CD4-positive, alpha-beta T cell treated with Interferon alpha-2 for 1 hour (primary cell): ENCODE data around the gene HNRNPAB.
A peak's percentile ranks its signal among the peaks of the same experiment; 100 is the strongest.
"Not testable (repeated sequence)": the region's sequence is repeated elsewhere in the genome, so short reads cannot be mapped to it uniquely, and the experiment has no call there.

Experiments
- DNase-seq, 2 donors: peaks; one replicate each; pipeline ENCODE4 v3.0.0-alpha.2; 2020 to 2022

The HNRNPAB gene

DNA sequence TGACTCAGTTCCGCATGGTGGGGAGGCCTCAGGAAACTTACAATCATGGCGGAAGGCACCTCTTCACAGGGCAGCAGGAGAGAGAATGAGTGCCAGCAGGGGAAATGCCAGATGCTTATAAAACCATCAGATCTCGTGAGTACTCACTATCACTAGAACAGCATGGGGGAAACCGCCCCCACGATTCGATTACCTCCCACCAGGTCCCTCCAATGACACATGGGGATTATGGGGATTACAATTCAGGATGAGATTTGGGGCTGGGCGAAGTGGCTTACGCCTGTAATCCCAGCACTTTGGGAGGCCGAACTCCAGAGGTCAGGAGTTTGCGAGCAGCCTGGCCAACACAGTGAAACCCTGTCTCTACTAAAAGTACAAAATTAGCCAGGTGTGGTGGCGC, 6.2 kb upstream of the HNRNPAB start:
- DNase-seq: not testable (repeated sequence)

DNA sequence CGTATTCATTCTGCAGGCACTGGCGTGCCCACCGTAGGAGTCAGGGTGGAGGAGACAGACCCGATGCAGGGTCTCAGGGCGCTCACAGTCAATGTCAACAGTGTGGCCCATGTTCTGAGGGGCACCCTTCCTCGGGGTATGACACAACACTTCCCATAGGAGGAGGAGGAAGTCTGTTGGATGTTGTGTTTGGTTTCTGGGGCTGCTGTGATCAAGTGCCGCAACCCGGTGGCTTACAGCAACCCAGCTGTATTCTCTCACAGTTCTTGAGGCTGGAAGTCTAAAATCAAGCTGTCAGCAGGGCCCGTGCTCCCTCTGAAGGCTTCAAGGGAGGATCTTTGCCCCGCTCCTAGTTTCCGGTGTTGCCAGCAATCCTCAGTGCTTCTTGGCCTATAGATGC, 5.6 kb upstream of the HNRNPAB start:
- DNase-seq: no peak

GRCh38 chr5:178199581-178200434, 4.5 kb upstream of the HNRNPAB start:
- DNase-seq: no peak

DNA sequence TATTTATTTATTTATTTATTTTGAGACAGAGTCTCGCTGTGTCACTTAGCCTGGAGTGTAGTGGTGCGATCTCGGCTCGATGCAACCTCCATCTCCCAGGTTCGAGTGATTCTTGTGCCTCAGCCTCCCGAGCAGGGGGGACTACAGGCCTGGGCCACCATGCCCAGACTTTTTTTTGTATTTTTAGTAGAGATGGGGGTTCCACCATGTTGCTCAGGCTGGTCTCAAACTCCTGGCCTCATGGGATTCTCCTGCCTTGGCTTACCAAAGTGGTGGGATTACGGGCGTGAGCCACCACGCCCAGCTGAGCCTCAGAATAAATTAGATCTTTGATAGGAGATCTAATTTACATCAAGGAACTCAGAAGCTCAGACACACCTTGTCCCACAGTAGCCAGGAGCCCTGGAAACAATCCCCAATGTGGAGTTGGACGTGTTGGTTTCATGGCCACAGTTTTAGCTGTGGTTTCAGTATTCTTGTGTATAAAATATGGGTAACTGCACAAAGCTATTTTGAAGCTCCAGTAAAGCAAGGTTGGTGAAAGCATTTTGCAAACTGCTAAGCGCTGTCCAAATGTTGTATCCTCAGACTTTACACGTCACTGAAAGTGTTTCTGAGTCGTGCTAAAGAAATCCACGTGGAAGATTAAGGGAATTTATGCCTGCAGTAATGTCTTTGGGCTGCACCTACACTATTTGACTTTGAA, 3.0 kb upstream of the HNRNPAB start:
- DNase-seq: no peak

GRCh38 chr5:178201927-178202235, 2.5 kb upstream of the HNRNPAB start:
- DNase-seq: no peak

DNA sequence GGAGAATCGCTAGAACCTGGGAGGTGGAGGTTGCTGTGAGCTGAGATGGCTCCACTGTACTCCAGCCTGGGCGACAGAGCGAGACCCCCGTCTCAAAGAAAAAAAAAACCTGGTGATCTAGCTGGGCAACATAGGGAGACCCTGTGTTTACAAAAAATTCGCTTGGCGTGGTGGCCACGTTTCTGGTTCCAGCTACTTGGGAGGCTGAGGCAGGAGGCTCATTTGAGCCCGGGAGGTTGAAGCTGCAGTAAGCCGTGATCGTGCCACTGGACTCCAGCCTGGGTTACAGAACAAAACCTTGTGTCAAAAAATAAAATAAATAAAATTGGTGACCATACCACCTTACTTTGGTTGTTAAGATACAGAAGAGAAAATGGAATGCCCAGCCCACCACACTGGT, 1.8 kb upstream of the HNRNPAB start:
- no peak for DNase-seq

- no peak for DNase-seq
Measured at GRCh38 chr5:178203670-178204181, 607 bp upstream of the HNRNPAB start.

GRCh38 chr5:178204935-178205748, 809 bp downstream of the HNRNPAB start:
- peak; percentile 65 to 78 for DNase-seq

DNA sequence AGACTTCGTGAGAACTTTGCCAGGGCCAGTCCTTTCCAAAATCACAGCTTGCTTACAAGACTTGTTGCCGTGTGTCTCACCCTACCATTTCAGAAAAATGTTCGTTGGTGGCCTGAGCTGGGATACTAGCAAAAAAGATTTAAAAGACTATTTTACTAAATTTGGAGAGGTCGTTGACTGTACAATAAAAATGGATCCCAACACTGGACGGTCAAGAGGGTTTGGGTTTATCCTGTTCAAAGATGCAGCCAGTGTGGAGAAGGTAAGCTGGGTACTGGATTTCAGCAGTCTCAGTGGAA, 1.4 kb downstream of the HNRNPAB start:
- DNase-seq: no peak

DNA sequence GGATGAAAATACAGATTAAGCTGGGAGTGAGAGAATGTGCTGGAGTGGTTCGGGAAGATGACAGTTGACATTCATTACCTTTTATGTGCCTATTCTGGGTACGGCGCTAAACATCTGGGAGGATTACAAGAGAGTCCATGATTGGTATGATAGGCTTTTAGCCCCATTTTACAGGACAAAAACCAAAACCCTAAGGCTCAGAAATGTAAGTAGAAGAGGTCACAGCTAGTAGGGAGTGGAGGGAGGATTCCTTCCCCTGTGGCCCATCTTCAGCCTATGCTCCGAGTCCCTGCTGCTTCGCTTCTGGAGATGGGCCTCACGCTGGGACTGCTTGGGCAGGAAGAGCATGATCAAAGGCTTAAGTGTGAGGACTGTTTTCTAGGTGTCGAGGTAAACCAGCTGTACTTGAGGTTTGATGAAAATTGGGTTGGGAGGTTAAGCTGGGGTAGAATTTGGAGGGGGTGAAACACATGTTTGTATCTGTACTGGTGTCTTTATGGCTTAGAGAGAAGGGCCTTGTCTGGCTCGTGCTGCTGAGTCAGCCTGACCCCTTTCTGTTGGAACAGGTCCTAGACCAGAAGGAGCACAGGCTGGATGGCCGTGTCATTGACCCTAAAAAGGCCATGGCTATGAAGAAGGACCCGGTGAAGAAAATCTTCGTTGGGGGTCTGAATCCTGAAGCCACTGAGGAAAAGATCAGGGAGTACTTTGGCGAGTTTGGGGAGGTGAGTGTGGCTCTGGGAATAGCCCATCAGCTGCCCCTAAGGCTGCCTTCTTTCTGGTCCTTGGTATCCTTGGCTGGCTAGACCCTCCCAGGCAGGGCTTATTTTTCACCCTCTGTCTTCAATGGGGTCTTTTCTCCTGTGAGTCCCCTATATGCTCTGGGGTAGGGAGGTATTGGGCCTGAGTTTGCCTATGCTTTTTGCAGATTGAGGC, 2.1 kb downstream of the HNRNPAB start:
- DNase-seq: peak in 1 of 2 donors; percentile 38

GRCh38 chr5:178207183-178207916, 3.0 kb downstream of the HNRNPAB start:
- DNase-seq: no peak

- DNase-seq: no peak
Measured at GRCh38 chr5:178207917-178208280, 3.6 kb downstream of the HNRNPAB start.

DNA sequence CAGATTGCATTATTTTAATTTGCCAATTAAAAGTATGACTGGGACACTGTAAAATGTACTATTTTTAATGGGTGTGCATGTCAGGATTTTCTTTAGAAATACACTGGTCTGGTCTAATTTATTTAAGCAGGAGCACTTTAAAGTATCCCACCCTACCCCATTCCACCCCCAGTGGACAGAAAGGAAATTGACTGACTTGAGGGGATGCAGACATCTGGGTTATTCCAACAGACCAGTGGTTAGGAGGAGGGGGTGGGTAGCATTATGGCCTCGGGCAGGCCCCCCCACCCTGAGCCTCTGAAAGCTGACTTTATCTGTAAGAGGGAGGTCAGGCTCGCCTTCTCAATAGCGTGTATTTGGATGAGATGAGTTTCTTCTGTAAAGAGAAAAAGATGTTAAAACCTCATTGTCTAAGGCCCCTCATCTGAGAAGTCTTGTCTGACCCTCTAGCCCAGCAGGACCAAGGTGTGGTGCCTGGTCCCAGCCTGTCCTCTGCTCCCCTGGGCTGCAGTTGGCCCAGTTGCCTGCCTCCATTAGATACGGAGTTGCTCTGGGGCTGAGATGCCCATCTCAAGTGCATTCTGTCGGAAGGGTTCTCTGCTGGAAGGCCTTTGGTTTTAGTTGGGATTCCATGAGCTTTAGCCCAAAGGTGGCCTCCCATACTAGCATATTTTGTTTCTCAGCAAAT, 4.4 kb downstream of the HNRNPAB start:
- DNase-seq: no peak

- no peak for DNase-seq
Measured at GRCh38 chr5:178209334-178210072, 5.2 kb downstream of the HNRNPAB start.

DNA sequence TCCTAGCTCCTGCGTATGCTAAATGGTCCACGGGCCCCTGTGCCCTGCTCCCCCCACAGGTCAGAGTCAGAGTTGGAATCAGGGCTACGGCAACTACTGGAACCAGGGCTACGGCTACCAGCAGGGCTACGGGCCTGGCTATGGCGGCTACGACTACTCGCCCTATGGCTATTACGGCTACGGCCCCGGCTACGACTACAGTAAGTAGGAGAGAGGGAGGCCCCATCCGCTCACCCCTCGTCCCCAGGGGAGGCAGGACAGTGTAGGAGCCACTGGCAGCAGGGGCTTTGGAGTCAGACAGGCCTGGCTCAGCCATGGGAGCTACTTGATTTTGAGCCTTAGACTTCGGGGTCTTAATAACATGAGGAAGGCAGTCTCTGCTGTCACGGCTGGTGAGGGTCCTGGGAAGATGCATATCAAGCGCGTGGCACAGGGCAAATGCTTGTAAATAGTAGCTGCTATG, 5.8 kb downstream of the HNRNPAB start:
- no peak for DNase-seq

DNA sequence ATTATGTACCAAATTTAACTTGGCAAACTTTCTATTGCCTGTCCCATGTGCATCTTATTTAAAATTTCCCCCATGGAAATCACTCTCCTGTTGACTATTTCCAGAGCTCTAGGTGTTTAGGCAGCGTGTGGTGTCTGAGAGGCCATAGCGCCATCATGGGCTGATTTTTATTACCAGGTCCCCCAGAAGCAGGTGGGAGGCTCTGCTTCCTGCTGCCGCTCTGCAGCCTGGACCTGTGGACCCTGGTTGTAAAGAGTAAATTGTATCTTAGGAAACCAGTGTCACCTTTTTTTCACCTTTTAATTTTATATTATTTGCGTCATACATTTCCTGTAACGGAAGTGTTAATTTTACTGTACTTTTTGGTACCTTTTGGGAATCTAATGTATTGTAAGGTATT, 6.4 kb downstream of the HNRNPAB start:
- DNase-seq: no peak

GRCh38 chr5:178211095-178212048, 7.0 kb downstream of the HNRNPAB start:
- DNase-seq: no peak

DNA sequence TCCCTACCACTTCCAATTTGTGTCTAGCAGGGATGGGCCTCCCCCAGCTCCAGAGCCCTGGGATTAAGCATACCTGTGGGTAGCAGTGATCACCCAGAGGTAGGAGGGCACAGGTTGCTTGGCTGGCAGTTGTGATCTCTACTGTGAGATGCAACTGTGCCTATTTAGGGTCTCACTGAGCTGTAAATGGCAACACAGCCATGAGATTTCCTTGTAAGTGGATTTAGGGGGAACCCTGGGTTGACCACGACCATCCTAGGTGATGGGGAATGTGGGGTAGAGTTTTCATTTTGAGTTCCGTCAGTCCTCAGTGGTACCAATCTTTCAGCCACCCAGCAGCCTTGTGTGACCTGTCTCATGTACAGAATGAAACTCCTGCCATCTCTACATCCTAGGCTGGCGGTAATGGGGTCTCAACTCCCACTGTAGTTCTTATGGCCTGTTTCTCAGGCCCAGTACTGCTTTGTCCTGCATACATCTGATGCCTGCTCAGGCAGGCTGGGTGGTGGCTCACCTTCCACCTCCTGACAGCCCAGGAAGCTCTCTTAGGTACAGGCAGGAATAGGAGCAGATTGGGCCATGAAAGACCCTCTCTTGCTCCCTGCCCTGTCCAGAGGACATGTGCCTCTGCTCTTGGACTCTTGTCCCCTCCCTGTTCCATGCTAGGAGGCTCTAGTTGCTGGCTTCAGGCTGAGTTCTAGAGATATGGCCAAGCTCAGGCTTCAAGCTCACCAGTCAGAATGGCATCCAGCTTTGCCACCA, 8.1 kb downstream of the HNRNPAB start:
- DNase-seq: no peak
